ENCODE results near the gene MPRIP.

GRCh38 chr17:17088086-17088485 is 45.8 kb downstream of the MPRIP start:
- TF ChIP-seq CTCF (IDR thresholded peaks at IDR 0.05; ENCODE audit: extremely low read depth in 1 of 2, insufficient read depth in 1 of 2, low read depth in 1 of 2, low read length in 2 of 2) = no peak
- TF ChIP-seq MYC (IDR thresholded peaks at IDR 0.05; ENCODE audit: low read depth, low read length) = no peak
- no peak for TF ChIP-seq GATA2 (IDR thresholded peaks at IDR 0.05; ENCODE audit: insufficient read depth, insufficient read length, low read depth, low read length)
- TF ChIP-seq POLR2A (IDR thresholded peaks at IDR 0.05; ENCODE audit: low read depth, low read length) = no peak
- TF ChIP-seq POLR2AphosphoS5 (IDR thresholded peaks at IDR 0.05; ENCODE audit: insufficient read depth, low read depth, low read length) = no peak

All from endothelial cell of umbilical vein (primary cell).